ENCODE data around the gene RPTOR. TPM values are rescaled to one million over a fixed set of nuclear protein-coding genes. Genes with fewer than 3 reads are reported as not detected.

The RPTOR gene
- total and polyA plus RNA-seq, 2 donors (not counting 3 experiments of a cell fraction or from before 2014, with no cell fraction given): 10.7 to 41.8 TPM

- Histone ChIP-seq H3K4me3 (replicated peaks in 1 of 3; ENCODE audit: insufficient read depth in 1 of 3, low read depth in 1 of 3, low read length in 3 of 3) (no peak overlapping the region), H3K36me3 (ENCODE audit: control insufficient read depth in 2 of 2, extremely low read depth in 1 of 2, insufficient read depth in 2 of 2, low read length in 2 of 2) (no peaks in the 10 kb centered on the region), H3K79me2 (ENCODE audit: control insufficient read depth, insufficient read depth, low read length) (peaks cover 2% of the 10 kb centered on the region), H4K20me1 (replicated peaks; ENCODE audit: control insufficient read depth, extremely low read depth, insufficient read depth, low read length) (no peaks in the 10 kb centered on the region), H3K27ac (ENCODE audit: insufficient read depth, low read depth, low read length) (no peak overlapping the region), H3K9me1 (replicated peaks; ENCODE audit: control insufficient read depth, extremely low read depth, insufficient read depth, low read length) (no peaks in the 10 kb centered on the region), H2AFZ (ENCODE audit: low read depth, low read length) (no peak overlapping the region), H3K4me2 (ENCODE audit: insufficient read depth, low read length) (no peak overlapping the region), H3K27me3 (ENCODE audit: control insufficient read depth in 2 of 2, insufficient read depth in 2 of 2, low read length in 2 of 2) (no peaks in the 10 kb centered on the region), H3K4me1 (ENCODE audit: control insufficient read depth, extremely low read depth, insufficient read depth, low read length) (peaks cover 41% of the 10 kb centered on the region), H3K9me3 (replicated peaks; ENCODE audit: control insufficient read depth, insufficient read depth, low read length) (no peaks in the 10 kb centered on the region), H3K9ac (replicated peaks; ENCODE audit: extremely low read depth, insufficient read depth, low read length) (no peak overlapping the region)
- no TSS peak for BruUV-seq (replicated peaks)
- no peak for TF ChIP-seq MAX (IDR thresholded peaks at IDR 0.05; ENCODE audit: insufficient read depth, insufficient read length)
- TF ChIP-seq JUN (IDR thresholded peaks at IDR 0.05; ENCODE audit: borderline replicate concordance, insufficient read depth, insufficient read length, low read depth): no peak
- TF ChIP-seq GATA2 (IDR thresholded peaks at IDR 0.05; ENCODE audit: insufficient read depth, insufficient read length, low read depth, low read length): no peak
- no peak for TF ChIP-seq FOS (IDR thresholded peaks at IDR 0.05; ENCODE audit: borderline replicate concordance, insufficient read depth, low read length)
- TF ChIP-seq POLR2A (IDR thresholded peaks at IDR 0.05; ENCODE audit: low read depth, low read length): no peak
- TF ChIP-seq MYC (IDR thresholded peaks at IDR 0.05; ENCODE audit: low read depth, low read length): no peak
- no peak for TF ChIP-seq POLR2AphosphoS5 (IDR thresholded peaks at IDR 0.05; ENCODE audit: insufficient read depth, low read depth, low read length)
- TF ChIP-seq EZH2 (IDR thresholded peaks at IDR 0.05; ENCODE audit: borderline replicate concordance, low read depth, low read length, severe bottlenecking): no peak
- TF ChIP-seq CTCF (IDR thresholded peaks at IDR 0.05; ENCODE audit: extremely low read depth in 1 of 2, insufficient read depth in 1 of 2, low read depth in 1 of 2, low read length in 2 of 2): no peak
- ChIA-PET CTCF (no interaction called here), POLR2A (no interaction called here)
- no peak for DNase-seq (ENCODE audit: low read depth, low spot score)
- dilution Hi-C loops (cut with MboI; ENCODE audit: extremely low pct_ligation_motif_present, low sequenced_read_pairs): no loop called here
- no peak for FAIRE-seq
- intact Hi-C loops (cut with micrococcal nuclease): no loop called here
Measured at GRCh38 chr17:80786470-80786869, 241.8 kb downstream of the RPTOR start.

Data from endothelial cell of umbilical vein (primary cell).